ENCODE data around the gene IL17RA.
A peak's percentile ranks its signal among the peaks of the same experiment; 100 is the strongest.

Gene IL17RA

DNA sequence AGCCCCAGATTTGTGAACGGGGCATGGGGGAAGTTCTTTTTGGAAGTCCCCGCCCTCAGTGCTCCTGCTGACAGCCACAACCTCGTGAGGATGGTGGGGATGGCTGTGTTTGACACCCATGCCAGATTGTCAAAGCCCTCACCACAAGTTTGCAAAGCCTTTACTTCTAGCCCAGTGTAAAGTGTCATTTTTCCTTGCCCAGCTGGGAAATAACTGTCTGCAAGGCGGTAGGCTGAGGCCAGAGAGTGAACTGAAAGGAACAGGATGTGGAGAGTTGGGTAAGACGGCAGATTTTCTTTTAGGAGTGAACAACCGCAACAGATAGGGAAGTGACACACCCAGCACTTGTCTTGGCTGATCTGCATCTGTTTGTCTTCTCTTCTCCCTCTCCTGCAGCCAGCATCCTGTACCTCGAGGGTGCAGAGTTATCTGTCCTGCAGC is 13.6 kb downstream of the IL17RA start:
- Histone ChIP-seq H3K36me3 (peaks cover 89% of the 10 kb centered on the region), H3K4me1 (ENCODE audit: control insufficient read depth in 1 of 2, insufficient read depth in 1 of 2, low read depth in 1 of 2, low read length in 1 of 2) (peaks cover 99 to 100% of the 10 kb centered on the region in 2 experiments), H3K27me3 (no peaks in the 10 kb centered on the region), H3K9me3 (no peaks in the 10 kb centered on the region), H3K27ac (peak overlapping the region; percentile 85), H3K4me3 (ENCODE audit: low read depth in 1 of 2, low read length in 1 of 2) (peak overlapping the region; percentile 60 to 65)
- TF ChIP-seq, protein P1, sequence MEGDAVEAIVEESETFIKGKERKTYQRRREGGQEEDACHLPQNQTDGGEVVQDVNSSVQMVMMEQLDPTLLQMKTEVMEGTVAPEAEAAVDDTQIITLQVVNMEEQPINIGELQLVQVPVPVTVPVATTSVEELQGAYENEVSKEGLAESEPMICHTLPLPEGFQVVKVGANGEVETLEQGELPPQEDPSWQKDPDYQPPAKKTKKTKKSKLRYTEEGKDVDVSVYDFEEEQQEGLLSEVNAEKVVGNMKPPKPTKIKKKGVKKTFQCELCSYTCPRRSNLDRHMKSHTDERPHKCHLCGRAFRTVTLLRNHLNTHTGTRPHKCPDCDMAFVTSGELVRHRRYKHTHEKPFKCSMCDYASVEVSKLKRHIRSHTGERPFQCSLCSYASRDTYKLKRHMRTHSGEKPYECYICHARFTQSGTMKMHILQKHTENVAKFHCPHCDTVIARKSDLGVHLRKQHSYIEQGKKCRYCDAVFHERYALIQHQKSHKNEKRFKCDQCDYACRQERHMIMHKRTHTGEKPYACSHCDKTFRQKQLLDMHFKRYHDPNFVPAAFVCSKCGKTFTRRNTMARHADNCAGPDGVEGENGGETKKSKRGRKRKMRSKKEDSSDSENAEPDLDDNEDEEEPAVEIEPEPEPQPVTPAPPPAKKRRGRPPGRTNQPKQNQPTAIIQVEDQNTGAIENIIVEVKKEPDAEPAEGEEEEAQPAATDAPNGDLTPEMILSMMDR (IDR thresholded peaks at IDR 0.05): no peak

DNA sequence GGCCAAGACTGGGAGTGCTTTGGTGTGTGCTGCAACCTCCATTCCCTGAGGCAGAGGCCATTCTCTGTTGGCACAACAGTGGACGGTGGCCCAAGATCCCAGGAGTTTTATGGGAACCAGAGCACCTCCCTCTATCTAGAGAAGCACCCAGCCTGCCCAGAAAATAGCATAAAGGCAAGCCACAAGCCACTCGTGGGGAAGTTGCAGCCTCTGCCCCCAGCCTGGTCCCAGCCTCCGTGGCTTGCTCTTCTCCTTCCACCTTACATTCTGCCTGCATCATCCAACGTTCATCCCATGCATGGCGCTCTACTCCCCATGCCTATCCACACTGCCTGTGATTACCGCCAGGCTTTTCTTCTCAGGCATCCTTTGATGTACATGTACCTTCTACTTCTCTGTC is 15.8 kb downstream of the IL17RA start:
- Histone ChIP-seq H3K4me1 (ENCODE audit: control insufficient read depth in 1 of 2, insufficient read depth in 1 of 2, low read depth in 1 of 2, low read length in 1 of 2) (peaks cover 98 to 100% of the 10 kb centered on the region in 2 experiments), H3K9me3 (no peaks in the 10 kb centered on the region), H3K36me3 (peaks cover 97% of the 10 kb centered on the region), H3K4me3 (ENCODE audit: low read depth in 1 of 2, low read length in 1 of 2) (peak overlapping the region; percentile 60 to 65), H3K27ac (peak overlapping the region; percentile 85), H3K27me3 (no peaks in the 10 kb centered on the region)
- TF ChIP-seq, protein P1 (IDR thresholded peaks at IDR 0.05): no peak

DNA sequence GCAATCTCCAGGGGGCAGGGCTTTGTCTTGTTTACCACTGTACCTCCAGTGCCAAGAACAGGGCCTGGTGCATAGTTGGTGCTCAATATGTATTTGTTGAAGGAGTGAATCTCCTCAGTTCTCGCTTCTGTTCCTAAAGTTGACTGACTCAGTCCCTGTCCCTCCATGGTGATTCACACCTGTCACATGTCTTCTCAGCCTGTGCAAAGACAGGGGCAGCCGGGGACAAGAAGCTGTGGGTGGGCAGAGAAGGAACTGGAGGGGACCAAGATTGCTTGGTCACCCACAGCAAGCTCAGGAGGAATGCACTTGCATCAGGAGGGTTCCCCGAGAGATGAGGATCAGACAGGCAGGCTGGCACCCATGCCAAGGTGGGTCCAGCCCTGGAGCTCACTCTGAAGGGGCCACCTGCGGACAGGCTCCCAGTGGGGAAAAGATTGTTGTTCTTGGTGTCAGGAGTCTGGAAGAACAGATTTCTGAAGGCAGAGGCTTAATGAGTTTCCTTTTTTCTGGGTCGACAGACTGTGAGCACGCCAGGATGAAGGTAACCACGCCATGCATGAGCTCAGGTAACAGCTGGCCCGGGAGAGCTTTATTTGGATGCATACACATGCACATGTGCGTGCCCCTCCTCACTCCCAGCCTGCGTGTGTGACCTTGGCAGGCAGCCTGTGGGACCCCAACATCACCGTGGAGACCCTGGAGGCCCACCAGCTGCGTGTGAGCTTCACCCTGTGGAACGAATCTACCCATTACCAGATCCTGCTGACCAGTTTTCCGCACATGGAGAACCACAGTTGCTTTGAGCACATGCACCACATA is 16.9 kb downstream of the IL17RA start:
- Histone ChIP-seq H3K27ac (peak overlapping the region; percentile 85), H3K36me3 (peaks cover 98% of the 10 kb centered on the region), H3K9me3 (no peaks in the 10 kb centered on the region), H3K4me3 (ENCODE audit: low read depth in 1 of 2, low read length in 1 of 2) (peak overlapping the region; percentile 60 to 65), H3K4me1 (ENCODE audit: control insufficient read depth in 1 of 2, insufficient read depth in 1 of 2, low read depth in 1 of 2, low read length in 1 of 2) (peaks cover 98 to 100% of the 10 kb centered on the region in 2 experiments), H3K27me3 (no peaks in the 10 kb centered on the region)
- TF ChIP-seq, protein P1 (IDR thresholded peaks at IDR 0.05): no peak

DNA sequence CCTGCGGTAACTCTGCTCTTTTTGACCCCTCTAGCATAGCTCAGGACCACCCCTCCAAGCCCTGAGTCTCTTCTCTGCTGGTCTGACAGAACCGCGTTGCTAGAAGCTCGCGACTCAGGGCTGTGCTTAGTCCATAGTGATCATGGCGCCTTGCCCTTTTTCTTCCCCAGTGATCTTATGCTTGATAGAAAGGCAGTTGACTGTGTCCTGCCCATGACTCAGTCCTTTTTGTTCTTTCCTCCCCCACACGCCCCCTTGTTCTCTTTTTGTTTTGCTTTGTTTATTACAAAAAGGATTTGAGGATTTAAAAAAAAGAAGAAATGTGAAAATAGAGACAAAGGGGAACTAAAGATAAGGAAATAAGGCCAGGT is 17.5 kb downstream of the IL17RA start:
- Histone ChIP-seq H3K27ac (peak overlapping the region; percentile 85), H3K27me3 (no peaks in the 10 kb centered on the region), H3K36me3 (peaks cover 97% of the 10 kb centered on the region), H3K4me3 (ENCODE audit: low read depth in 1 of 2, low read length in 1 of 2) (peak overlapping the region; percentile 60 to 65), H3K9me3 (no peaks in the 10 kb centered on the region), H3K4me1 (ENCODE audit: control insufficient read depth in 1 of 2, insufficient read depth in 1 of 2, low read depth in 1 of 2, low read length in 1 of 2) (peaks cover 98 to 100% of the 10 kb centered on the region in 2 experiments)
- TF ChIP-seq, protein P1 (IDR thresholded peaks at IDR 0.05): no peak

DNA sequence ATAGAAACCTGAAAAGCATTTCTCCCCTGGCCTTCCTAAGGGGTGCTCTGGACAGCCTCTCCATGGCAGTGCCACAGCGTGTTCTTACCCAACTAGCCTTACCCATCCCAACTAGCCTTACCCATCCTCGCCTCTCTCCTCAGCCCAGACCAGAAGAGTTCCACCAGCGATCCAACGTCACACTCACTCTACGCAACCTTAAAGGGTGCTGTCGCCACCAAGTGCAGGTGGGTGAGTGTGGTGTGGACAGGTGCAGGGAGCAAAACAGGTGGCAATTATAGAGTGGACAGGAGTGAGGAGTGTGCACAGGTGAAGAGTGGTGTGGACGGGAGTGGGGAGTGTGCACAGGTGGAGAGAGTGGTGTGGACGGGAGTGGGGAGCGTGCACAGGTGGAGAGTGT is 18.6 kb downstream of the IL17RA start:
- Histone ChIP-seq H3K4me3 (ENCODE audit: low read depth in 1 of 2, low read length in 1 of 2) (peak overlapping the region; percentile 6 to 65), H3K27ac (peak overlapping the region; percentile 85), H3K9me3 (no peaks in the 10 kb centered on the region), H3K4me1 (ENCODE audit: control insufficient read depth in 1 of 2, insufficient read depth in 1 of 2, low read depth in 1 of 2, low read length in 1 of 2) (peaks cover 98 to 100% of the 10 kb centered on the region in 2 experiments), H3K36me3 (peaks cover 97% of the 10 kb centered on the region), H3K27me3 (no peaks in the 10 kb centered on the region)
- TF ChIP-seq, protein P1 (IDR thresholded peaks at IDR 0.05): no peak

Data from neutrophil (primary cell).